HG03045 (cell line): ENCODE results near the gene TEKT3.

Source experiments
- ATAC-seq: cut with Tn5 transposase; IDR thresholded peaks from one replicate; pipeline ENCODE4 v1.9.1; 2021; ENCODE audit warnings: mild to moderate bottlenecking, moderate library complexity; ENCODE audit not compliant: unreplicated experiment

Gene TEKT3

DNA sequence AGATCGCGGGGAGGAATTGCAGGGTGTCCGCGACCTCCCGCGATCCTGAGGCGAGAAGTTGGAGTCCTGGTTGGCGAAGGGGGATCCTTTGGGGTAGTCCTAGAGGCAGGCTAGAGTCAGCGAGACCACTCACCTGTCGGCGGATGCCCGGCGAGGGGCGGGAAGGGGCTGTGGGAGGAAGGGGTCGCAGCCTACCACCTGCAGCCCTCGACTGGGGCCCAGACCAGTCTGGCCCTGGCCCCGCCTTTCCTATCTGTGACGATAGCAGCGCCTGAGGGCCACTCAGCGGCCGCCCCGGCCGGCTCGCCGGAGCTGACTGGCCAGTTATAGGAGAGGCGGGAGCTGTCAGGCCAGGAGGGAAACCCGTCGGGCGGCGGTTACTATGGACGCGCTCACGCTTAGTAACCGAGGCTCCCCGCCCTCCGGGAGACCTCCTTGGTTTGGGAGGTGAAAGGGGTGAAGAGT, at the start of gene TEKT3:
TEKT3 (minus strand) TSS at position 213 of the 465 bp plus-strand sequence. CDS start 10,012 bp downstream, outside the sequence.
- no peak for ATAC-seq

DNA sequence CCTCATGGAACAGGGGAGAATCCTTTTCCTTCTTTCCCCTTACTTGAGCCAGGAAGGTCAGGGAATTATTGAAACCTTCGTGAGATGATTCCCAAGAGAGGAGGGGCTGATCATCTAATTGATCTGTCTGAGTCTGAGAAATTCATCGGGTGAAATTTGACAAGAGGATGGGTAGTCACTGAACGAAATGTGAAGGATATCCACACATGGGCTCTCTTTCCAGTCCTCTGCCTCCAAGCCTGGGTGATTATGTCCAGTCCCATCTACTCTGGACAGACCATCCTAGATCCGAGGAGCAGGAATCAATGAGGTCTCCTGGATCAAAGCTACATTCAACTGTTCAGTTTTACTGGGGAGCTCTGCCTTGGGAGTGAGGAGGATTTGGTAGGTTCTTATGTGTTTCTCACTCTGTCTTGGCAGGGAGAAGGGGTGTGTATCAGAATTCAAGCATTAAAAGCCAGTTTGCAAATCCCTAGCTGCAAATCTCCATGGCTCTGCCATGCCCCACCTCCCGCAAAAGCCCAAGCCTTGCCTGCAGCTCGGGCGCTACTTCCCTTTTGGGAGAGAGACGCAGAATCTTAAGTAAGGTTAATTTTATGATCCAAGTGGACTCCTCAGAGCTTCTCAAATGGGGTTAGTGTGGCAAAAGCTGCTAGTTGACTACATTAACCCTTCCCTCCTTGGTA, 47.1 kb upstream of the TEKT3 start:
- no peak for ATAC-seq

DNA sequence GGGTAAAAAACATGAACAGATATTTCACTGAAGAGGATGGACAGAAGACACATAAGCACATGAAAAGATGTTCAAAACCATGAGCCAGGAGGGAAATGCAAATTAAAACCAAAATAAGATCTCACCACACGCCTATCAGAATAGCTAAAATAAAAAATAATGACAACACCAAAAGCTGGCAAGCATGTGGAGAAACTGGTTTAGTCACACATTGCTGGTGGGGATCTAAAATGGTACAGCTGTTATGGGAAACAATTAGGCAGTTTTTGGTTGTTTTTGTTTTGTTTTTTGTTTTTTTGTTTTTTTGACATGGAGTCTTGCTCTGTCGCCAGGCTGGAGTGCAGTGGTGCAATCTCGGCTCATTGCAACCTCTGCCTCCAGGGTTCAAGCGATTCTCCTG, 44.7 kb upstream of the TEKT3 start:
- no peak for ATAC-seq

DNA sequence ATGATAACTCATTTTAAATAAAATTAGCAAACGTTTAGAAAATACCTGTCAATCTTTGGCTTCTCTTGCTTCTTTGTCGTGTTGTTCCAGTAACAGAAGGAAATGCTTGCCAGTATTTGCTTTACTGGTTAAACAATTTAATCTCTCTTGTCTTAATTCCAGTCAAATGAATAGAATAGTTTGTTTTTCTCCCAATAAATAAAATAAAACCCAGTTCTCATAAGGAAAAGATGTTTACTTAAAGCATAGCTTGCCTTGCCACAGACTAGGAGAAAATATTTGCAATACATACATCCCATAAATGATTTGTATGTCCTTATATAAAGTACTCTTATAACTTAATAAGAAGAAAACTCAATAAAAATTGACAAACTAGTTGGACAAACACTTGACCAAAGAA, 43.9 kb upstream of the TEKT3 start:
- no peak for ATAC-seq

DNA sequence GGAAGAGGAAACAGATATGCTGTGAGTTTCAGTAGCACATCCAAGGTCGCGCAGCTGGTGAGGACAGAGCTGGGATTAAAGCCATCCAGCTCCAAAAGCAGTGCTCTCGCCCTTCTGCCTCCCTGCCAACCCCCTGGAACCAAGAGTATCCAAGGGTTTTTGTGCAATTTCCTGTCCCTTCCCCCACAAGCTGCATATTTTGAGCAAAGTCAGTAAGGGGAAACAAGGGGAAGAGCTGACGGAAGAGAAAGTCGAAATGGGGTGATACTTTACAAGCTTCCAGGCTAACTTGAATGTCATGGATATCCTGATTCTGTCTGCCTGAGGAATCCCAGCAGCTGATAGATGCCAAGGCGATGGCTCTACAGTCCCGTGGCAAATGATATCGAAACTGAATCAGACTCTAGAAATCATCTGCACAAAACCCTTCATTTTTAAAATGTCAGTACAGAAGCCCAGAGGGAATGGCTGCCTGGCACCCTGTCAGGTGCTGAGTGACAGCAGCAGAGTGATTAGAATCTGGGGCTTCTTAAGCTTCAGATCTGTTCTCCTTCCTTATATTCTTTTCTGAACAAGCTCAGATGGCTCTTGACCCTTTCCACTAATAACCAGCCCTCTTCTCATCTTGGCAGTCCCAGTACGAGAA, 42.9 kb upstream of the TEKT3 start:
- no peak for ATAC-seq

DNA sequence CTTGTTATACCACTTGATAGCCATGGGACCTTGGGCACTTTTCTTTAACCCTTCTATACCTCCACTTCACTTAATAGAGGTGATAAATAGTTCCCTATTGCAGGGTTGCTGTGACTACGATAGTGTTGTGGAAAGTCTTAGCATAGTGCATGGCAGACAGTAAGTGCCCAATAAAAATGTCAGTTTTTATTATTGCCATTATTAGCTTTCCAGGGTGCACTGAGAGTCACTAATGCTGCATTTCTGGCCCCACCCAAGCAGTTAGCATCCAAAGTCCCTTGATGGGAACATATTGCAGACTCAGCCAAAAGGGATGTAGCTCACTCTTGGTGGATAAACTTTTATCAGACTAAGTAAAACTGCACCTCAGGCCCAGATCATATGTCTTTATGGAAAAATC, 41.5 kb upstream of the TEKT3 start:
- ATAC-seq: no peak

DNA sequence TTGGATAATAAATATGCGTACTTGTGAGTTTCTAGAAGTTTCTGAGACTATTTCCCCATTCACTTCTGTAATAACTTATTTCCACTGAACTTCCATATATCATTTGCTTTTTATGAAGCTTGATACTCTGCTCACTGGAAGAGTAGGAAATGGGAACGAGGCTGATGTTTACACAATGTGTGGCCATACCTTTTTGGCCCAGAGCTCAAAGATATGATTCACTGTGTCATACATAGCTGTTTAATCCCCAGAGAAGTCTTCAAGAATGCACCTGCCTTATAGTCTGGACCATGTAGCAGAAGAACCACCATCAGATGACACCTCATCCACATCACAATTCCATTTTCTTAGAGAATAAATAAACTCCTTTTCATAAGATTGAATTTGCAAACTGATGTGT, 40.3 kb upstream of the TEKT3 start:
- no peak for ATAC-seq

DNA sequence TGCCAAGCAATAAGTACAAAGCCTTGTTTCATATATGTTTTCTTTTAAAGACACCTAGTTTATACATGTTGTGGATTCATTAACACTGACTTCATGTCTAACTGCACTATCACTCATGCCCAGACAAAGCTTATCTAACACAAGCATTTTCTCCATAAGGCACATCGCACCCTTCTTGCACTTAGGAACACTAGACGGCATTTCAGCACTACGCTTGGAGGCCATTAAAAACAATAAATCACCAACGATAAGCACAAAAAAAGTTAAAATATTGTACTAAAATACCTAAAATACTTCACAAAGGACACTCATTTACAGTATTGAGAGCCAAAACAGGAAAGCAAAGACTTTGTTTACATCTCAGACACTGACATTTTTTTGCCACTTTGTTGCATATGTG, 39.0 kb upstream of the TEKT3 start:
- no peak for ATAC-seq

DNA sequence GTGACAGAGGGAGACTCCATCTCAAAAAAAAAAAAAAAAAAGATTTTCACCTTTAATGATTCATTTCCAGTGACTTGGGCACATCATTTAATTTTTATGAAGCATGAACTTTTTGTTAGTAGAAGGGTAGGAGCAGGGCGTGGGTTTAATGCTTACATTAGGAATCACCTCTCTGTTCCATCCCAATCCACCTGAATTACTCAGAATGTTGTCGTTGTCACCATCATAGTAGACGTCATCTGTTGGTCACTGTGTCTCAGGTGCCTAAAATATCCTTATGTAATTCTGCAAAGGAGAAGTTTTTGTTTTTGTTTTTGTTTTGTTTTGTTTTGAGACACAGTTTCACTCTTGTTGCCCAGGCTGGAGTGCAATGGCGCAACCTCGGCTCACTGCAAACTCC, 38.3 kb upstream of the TEKT3 start:
- no peak for ATAC-seq

DNA sequence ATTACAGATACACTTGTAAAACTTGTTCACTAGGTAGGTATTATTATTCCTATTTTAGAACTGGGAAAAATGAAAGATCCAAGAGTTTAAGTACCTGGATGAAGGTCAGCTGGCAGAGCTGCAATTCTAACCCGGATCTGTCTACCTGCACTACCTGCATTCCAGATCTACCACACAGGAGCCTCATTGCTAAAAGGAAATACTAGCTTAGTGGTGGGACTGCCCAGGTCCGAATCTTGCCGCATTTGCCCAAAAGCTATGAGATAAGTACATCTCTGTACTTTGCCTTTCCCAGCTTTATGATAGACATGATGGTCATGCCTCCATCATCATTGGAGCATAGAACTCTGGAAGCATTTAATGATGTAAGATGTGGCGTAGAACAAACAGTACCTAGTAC, 36.8 kb upstream of the TEKT3 start:
- no peak for ATAC-seq

DNA sequence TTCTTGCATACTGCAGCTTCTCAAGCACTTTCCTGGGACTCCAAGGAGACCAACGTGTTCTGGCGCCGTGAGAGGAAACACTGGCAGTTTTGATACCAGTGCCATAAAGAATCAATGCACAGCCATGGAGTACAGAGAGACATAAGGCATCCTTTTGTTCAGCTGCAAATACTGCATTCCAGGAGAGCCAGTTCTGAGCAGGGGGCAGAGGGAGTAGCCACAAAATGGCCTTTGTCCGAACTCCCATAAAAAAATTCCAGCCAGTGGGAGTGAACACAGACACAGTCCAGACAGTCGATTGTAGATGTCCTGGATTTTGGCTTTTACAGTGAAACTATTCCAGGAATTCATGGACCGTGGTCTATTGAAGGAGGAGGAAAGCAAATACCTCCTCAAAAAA, 36.2 kb upstream of the TEKT3 start:
- ATAC-seq: no peak

DNA sequence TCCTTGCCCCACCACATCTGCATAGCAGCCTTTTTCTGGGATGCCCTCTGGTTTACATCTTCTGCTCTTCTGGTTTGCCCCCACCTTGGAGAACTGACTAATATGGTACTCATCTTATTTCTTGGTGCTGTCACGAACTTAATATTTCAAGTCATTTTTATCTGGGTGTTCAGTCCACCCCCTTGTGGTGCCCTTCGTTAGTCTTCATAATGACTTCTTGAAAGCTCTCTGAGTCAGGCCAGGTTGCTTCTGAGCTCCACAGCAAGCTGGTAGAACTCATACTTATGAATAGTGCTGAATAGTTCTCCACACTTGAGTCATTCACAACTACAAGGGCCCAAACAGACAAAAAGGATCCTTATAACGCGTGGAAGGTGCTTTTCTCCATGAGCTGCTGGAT, 35.8 kb upstream of the TEKT3 start:
- ATAC-seq: no peak

DNA sequence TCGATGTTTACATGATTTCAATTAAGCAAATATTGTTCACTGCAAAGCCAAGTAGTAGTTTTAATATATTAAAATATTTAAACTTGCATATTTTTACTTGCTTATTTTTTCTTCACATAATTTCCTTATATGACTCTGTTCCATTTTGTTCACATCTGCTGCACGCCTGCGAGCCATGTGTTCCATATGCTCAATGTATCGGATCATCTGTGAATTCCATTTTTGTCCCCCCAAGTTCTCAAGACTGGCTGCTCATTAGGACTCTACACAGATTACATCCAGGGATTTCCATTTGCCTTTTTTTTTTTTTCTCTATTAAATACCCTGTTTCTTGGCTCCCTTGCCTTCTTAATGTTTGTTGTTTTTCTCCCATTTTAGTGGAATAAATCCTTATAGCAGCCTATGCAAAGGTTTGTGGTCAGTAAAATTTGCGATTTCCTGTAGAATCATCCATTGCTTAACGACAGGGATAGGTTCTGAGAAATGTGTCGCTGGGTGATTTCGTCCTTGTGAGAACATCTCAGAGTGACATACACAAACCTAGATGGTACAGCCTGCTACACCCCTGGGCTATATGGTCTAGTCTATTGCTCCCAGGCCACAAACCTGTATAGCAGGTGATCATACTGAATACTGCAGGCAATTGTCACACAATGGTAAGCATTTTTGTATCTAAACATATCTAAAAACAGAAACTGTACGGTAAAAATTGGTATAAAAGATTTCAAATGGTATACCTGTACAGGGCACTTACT, 30.2 kb upstream of the TEKT3 start:
- no peak for ATAC-seq

DNA sequence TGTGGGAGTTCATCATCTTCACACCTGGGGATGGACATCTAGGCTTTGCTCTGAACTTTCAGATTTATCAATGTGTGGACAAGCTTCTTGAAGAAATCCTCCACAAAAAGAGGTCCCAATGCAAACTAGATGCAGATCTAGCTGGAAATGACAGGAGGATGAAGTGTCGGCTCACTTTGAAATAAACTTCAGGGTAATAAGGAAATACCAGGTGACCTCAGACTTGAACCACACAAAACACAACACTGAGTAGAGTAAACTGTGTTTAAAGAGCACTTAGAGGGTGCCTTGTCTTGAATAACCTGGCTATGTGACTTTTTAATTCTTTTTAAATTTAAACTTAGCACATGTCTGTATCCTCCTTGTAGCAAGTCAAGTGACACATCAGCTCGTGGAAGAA, 27.2 kb upstream of the TEKT3 start:
- ATAC-seq: no peak

DNA sequence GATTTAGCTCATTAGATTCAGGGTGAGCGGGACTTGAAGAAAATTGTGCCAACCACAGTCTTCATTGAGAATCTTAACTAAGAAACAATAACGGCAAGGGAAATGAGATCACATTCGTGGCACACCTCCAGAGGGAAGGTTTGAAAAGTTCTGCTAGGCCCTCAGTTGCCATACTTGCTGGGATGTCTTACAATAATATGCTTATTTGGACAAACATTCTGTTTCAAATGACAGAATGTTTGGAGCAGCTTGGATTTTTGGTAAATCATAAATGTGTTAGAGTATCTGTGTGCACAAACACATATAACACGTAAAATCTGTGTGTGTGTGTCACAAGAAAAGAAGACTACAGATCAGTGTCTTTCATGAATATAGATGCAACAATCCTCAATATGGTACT, 24.6 kb upstream of the TEKT3 start:
- no peak for ATAC-seq

DNA sequence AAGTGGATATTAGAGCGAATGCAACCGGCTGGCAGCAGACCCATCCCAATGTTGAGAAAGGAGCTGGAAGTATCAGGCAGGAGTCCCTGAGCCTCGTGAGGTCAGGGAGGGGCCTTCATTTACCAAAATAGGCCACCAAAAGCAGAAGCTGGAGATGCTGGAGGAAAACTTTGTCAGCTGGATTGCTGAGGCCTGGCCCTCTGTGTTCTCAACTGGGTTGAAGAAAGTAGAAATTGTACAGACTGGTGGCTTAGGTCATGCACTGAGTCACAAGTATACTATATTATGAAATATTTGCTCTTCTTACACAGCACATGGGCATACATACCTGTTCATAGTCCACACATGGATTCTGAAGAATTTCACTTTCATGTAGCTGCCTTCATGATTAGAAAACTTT, 23.2 kb upstream of the TEKT3 start:
- ATAC-seq: no peak

DNA sequence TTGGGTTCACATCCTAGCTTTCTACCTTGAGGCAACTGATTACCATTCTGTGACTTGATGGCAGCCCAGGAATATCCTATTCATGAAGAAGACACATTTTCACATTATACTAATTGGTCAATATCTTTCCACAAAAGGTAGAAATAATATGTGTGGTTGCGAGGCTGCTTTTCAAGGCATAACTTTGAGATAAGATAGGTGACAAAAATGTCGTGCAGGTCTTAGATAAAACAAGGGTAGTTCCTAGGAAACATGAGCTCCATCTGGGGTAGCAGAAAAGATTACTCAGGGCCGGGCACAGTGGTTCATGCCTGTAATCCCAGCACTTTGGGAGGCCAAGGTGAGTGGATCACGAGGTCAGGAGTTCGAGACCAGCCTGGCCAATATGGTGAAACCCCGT, 22.3 kb upstream of the TEKT3 start:
- no peak for ATAC-seq

DNA sequence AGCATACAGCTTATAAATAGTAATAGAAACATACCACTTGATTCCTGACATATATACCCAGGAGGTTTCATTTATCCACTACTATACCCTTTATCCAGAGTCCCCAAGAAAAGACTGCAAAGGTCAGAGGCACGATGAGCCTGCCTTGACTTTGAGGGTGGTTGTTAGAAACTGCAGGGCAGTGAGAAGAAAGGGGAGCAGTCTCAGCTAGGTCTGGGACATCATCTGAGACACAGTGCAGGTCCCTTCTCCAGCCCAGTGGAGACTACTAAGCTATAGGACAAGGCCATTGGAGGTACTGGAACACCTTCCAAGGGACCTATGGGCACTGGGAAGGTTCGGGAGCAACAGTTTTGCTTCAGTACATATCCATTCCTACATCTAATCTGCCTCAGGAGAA, 20.2 kb upstream of the TEKT3 start:
- no peak for ATAC-seq

DNA sequence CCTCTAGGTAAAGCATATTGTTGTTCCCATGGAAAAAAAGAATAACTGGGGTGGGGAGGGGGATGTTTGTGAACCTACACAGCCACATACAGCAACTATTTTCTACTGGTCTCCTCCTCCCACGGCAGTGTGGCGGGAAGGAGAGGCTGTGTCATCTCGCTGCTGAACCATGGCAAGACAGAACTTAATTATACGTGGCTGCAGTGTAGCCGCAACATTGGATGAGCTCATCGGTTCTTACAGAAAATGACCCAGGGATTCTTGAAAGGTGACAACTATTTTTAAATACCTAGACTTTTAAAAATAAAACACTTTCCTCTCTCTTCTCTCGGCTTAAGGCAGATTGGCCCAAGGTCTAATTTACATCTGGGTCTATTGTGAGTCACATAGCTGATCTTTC, 19.8 kb upstream of the TEKT3 start:
- no peak for ATAC-seq

DNA sequence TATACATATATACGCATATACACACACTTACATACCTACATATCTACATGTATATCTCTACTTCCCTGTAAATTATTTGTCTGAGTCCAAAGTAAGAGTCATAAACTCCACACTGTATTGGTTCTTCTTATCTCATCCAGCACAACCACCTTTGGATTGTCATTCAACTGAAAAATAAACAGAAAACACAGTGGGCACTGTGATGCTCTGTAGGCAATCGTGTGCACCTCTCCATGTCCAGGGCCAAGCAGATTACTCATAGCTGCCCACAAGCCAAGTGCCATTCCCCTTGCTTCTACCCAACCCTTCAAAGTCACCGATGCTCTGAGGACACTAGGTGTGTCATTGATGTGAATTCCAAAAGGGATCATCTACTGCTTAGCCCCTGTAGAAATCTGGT, 12.9 kb upstream of the TEKT3 start:
- ATAC-seq: no peak

DNA sequence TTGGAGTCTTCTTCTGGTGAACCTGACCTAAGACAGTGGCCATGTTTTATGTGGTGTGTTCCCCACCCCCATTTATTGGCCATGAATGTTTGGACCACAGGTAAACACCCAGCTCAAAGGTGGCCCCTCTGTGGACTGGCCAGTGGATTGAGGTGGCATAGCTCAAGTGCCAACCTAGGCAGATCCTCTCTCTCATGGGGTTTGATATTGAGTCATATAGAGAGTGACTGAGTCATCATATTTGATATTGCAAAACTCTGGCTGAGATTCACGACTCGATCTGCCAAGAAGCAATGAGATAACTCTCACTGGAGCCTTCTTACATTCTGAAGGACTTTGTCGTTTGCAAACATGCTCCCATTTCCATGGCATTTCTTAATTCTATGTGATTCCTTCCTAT, 10.5 kb upstream of the TEKT3 start:
- no peak for ATAC-seq

DNA sequence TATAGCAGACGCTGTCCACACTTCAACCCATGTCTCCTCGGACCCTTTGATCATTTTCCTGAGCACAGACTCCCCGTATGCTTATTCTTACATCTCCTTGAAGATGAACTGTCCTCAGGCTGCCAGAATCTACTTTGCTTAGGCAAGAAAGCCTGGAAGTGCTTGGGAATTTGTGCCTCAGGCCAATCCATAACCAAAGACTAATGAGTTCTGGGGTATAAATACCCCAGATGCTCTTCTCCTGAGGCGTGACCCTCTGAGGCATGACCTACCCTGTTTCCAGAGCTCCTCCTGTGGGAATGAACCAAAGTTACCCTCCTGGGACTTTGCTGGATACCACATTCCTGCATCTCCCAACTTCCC, 10.1 kb upstream of the TEKT3 start:
- ATAC-seq: no peak
